GM12875 (cell line): ENCODE results near the gene EXOC6B.

ENCODE experiments used
- H3K4me3 ChIP-seq: one replicate; pipeline ENCODE4 v1.5.1; 2011; ENCODE audit warnings: low read depth, low read length, control low read depth
- TF ChIP-seq, protein P1 (sequence below): IDR thresholded peaks from 2 replicates; pipeline ENCODE4 v1.5.1; 2011; ENCODE audit warnings: low read depth, mild to moderate bottlenecking, control low read depth, inconsistent platforms, low read length, moderate library complexity, borderline replicate concordance; ENCODE audit not compliant: insufficient read depth

The EXOC6B gene

DNA sequence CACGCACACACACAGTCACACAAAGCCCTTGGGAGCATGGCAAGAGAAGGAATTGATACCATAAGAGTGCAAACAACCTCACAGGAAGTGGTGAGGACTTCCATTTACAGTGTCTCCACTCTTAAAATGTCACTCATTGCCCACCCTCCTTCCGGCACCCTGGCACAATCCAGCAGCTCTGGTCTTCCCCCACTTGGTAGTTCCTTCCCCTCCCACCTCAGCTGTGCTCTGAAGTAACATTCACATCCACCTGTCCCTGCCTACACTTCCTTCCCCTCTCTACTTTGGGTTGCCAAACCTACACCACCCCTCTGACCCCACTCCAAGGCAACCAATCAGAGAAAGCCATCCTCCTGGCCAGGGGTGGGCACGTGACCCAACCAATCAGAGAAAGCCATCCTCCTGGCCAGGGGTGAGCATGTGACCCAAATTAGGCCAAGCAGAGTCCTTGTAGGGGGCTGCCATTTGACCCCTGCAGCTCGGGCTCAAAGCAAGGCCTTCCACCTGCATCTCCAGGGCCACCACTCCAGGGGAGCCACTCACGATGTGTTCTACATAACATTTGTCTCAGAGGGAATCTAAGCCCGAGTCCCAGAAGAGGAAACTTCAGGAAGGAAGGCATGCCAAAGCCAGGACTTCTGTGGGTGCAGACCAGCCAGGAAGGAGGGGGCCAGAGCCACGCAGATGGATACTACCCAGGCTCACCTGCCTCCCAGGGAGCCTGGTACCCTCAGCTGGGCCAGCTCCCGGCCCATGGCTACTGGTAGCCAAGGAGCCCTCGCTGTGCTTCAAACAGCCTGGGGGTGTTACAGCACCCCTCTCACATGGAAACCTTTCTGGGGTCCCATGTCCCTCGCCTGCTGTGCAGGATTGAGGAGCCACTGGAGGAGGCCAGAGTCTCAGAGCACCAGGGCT lies 699.4 kb downstream of the EXOC6B start:
- no peak overlapping the region for H3K4me3 ChIP-seq
- TF ChIP-seq, protein P1, sequence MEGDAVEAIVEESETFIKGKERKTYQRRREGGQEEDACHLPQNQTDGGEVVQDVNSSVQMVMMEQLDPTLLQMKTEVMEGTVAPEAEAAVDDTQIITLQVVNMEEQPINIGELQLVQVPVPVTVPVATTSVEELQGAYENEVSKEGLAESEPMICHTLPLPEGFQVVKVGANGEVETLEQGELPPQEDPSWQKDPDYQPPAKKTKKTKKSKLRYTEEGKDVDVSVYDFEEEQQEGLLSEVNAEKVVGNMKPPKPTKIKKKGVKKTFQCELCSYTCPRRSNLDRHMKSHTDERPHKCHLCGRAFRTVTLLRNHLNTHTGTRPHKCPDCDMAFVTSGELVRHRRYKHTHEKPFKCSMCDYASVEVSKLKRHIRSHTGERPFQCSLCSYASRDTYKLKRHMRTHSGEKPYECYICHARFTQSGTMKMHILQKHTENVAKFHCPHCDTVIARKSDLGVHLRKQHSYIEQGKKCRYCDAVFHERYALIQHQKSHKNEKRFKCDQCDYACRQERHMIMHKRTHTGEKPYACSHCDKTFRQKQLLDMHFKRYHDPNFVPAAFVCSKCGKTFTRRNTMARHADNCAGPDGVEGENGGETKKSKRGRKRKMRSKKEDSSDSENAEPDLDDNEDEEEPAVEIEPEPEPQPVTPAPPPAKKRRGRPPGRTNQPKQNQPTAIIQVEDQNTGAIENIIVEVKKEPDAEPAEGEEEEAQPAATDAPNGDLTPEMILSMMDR = no peak
